GM12878 (cell line): ENCODE data around the gene PSPN. TPM values are rescaled to one million over a fixed set of nuclear protein-coding genes. Genes with fewer than 3 reads are reported as not detected.
A peak's percentile ranks its signal among the peaks of the same experiment; 100 is the strongest.

ENCODE experiments used
- ATAC-seq: fragments of 200-7000 bp; cut with Tn5 transposase; 3 replicates; pipeline ENCODE4 v1.9.1; 2020; ENCODE audit warnings: mild to moderate bottlenecking, moderate library complexity
- BruUV-seq: library from RNA; stranded (reverse); fragments of 400-500 nt; replicated peaks from 2 replicates; lab custom pipeline; 2021; lab: Mats Ljungman, UMichigan
- CTCF ChIA-PET: fragments of 300-600 bp; sonication (Branson Sonifier 250); formaldehyde crosslinking; extraction: SDS; loops from one replicate; lab custom pipeline; 2021; ENCODE audit warnings: inconsistent platforms; lab: Yijun Ruan, JAX
- POLR2A ChIA-PET: fragments of 350-600 bp; formaldehyde crosslinking; extraction: SDS; loops from one replicate; lab custom pipeline; 2021; ENCODE audit warnings: inconsistent platforms; lab: Charles Lee
- RAD21 ChIA-PET: fragments of 300-600 bp; sonication (Branson Sonifier 250); formaldehyde crosslinking; loops from one replicate; lab custom pipeline; 2023; ENCODE audit warnings: antibody characterized with exemption; ENCODE audit not compliant: unreplicated experiment; lab: Charles Lee
- SMC1A ChIA-PET: fragments of 300-600 bp; sonication (Branson Sonifier 250); formaldehyde crosslinking; loops from one replicate; lab custom pipeline; 2023; ENCODE audit not compliant: unreplicated experiment, uncharacterized antibody; lab: Charles Lee
- DNase-seq: peaks from one replicate; pipeline ENCODE4 v3.0.0-alpha.2; 2011; ENCODE audit warnings: low read depth, low spot score
- FAIRE-seq: peaks from 3 replicates; lab custom pipeline; 2011; peaks lifted over from hg19 to GRCh38; lab: Jason Lieb, UNC
- H2AFZ ChIP-seq: 2 replicates; pipeline ENCODE4 v1.6.0; 2011; ENCODE audit warnings: low read depth, low read length, control low read depth; ENCODE audit not compliant: control insufficient read depth
- H3K27ac ChIP-seq: 2 replicates; pipeline ENCODE4 v1.5.1; 2011; ENCODE audit warnings: control low read depth; ENCODE audit not compliant: control insufficient read depth, insufficient read depth
- H3K27me3 ChIP-seq, 2 experiments: replicated peaks in 1 of 2; 2 replicates each; pipeline versions ENCODE4 v1.6.0 to v1.6.1; 2011; ENCODE audit warnings: low read length in 1 of 2; ENCODE audit not compliant: control insufficient read depth in 2 of 2, insufficient read depth in 2 of 2
- H3K36me3 ChIP-seq, 2 experiments: 2 replicates each; pipeline ENCODE4 v1.5.1; 2011; ENCODE audit warnings: low read length in 1 of 2; ENCODE audit not compliant: control insufficient read depth in 2 of 2, insufficient read depth in 2 of 2
- H3K4me1 ChIP-seq: 2 replicates; pipeline ENCODE4 v1.6.1; 2011; ENCODE audit warnings: mild to moderate bottlenecking, low read length, moderate library complexity, mixed read lengths; ENCODE audit not compliant: control insufficient read depth, insufficient read depth
- H3K4me2 ChIP-seq: 2 replicates; pipeline ENCODE4 v1.6.0; 2011; ENCODE audit warnings: control low read depth; ENCODE audit not compliant: control insufficient read depth, insufficient read depth
- H3K4me3 ChIP-seq: fragments of 200-600 bp; sonication (generic); 2 replicates; pipeline ENCODE4 v1.5.1; 2016
- H3K79me2 ChIP-seq: 2 replicates; pipeline ENCODE4 v1.6.0; 2011; ENCODE audit warnings: low read length; ENCODE audit not compliant: control insufficient read depth, insufficient read depth
- H3K9ac ChIP-seq: 2 replicates; pipeline ENCODE4 v1.8.0; 2011; ENCODE audit warnings: low read length, control low read depth, mixed read lengths; ENCODE audit not compliant: control insufficient read depth, insufficient read depth
- H3K9me3 ChIP-seq: replicated peaks from 3 replicates; pipeline ENCODE4 v1.5.1; 2011; ENCODE audit warnings: mild to moderate bottlenecking, low read length; ENCODE audit not compliant: control insufficient read depth, insufficient read depth
- H4K20me1 ChIP-seq: 2 replicates; pipeline ENCODE4 v1.6.0; 2011; ENCODE audit not compliant: control insufficient read depth, insufficient read depth
- CUX1 ChIP-seq: IDR thresholded peaks from 2 replicates; pipeline ENCODE4 v1.6.1; 2012; ENCODE audit warnings: improper control_type of control experiment, low read depth, low read length; ENCODE audit not compliant: insufficient replicate concordance
- E2F4 ChIP-seq: IDR thresholded peaks from 2 replicates; pipeline ENCODE4 v1.6.1; 2012; ENCODE audit warnings: low read depth, low read length, improper control_type of control experiment
- GABPA ChIP-seq: IDR thresholded peaks from 2 replicates; pipeline ENCODE4 v1.6.1; 2014; ENCODE audit warnings: antibody characterized with exemption, low read depth, mild to moderate bottlenecking, inconsistent platforms
- IRF5 ChIP-seq: fragments of 450-650 bp; IDR thresholded peaks from 2 replicates; pipeline ENCODE4 v1.6.1; 2017; ENCODE audit warnings: borderline replicate concordance
- KLF5 ChIP-seq: fragments of 450-650 bp; IDR thresholded peaks from 2 replicates; pipeline ENCODE4 v1.6.1; 2014; ENCODE audit warnings: mild to moderate bottlenecking; ENCODE audit not compliant: partially characterized antibody
- NR2C1 ChIP-seq: fragments of 450-650 bp; IDR thresholded peaks from 2 replicates; pipeline ENCODE4 v1.6.1; 2017; ENCODE audit warnings: antibody characterized with exemption, mild to moderate bottlenecking, moderate library complexity
- POLR2AphosphoS2 ChIP-seq: IDR thresholded peaks from 2 replicates; pipeline ENCODE4 v1.6.1; 2011; ENCODE audit warnings: low read depth, mild to moderate bottlenecking, low read length, improper control_type of control experiment, moderate library complexity
- RUNX3 ChIP-seq: IDR thresholded peaks from 2 replicates; pipeline ENCODE4 v1.6.1; 2012; ENCODE audit warnings: low read length, inconsistent platforms
- SREBF1 ChIP-seq: IDR thresholded peaks from 2 replicates; pipeline ENCODE4 v1.6.1; 2012; ENCODE audit warnings: mild to moderate bottlenecking, low read length
- ZNF24 ChIP-seq: fragments of 450-650 bp; IDR thresholded peaks from 2 replicates; pipeline ENCODE4 v1.6.1; 2017; ENCODE audit warnings: antibody characterized with exemption, mild to moderate bottlenecking
- WGBS: methylation state at CpG from one replicate; pipeline ENCODE4 v1.1.6; 2016; ENCODE audit warnings: low lambda C conversion rate; ENCODE audit not compliant: insufficient replicate concordance, insufficient coverage; ENCODE audit errors: missing lambda C conversion rate; 5-methylcytosine and 5-hydroxymethylcytosine counted together
- in situ Hi-C: fragments of 300-500 bp; cut with MboI; formaldehyde crosslinking; loops from 9 replicates; pipeline ENCODE4 v1.14.3; 2018; ENCODE audit warnings: mixed read lengths
- intact Hi-C: fragments of 100-400 bp; cut with micrococcal nuclease; formaldehyde crosslinking; loops from one replicate; pipeline ENCODE4 v1.14.2; 2022; ENCODE audit not compliant: unreplicated experiment
- polyA plus RNA-seq, 11 experiments: library from polyadenylated mRNA; depleted of rRNA in 4 of 11; unstranded in 6 of 11; stranded (reverse) in 5 of 11; fragments of >200 nt; fragmentation: Nextera tagmentation in 4 of 11; fragmentation: Illumina TruSeq in 1 of 11; extraction: Ambion mirVana in 4 of 11; extraction: Trizol in 1 of 11; gene quantifications; 1 replicate in 1 of 11; 2 replicates in 10 of 11; pipeline versions ENCODE4 v1.2.1 to v1.2.3, GENCODE V29; 2011 to 2016; ENCODE audit warnings: inconsistent platforms in 2 of 11, missing spikeins in 2 of 11, low read depth in 1 of 11
- total RNA-seq, 4 experiments: library from RNA; depleted of rRNA in 3 of 4; stranded (reverse); fragments of >200 nt in 3 of 4; fragmentation: Illumina TruSeq in 1 of 4; extraction: Trizol in 1 of 4; gene quantifications; 2 replicates each; pipeline versions ENCODE4 v1.2.1 to v1.2.3, GENCODE V29; 2013 to 2021

The PSPN gene
- total and polyA plus RNA-seq, 10 of the 15 experiments (the other 5 are each of a cell fraction or from before 2014, with no cell fraction given), result 0.27 to 1.2 (median 0.66) TPM

- peak; percentile 94 for FAIRE-seq
- no TSS peak for BruUV-seq
- in situ Hi-C loops, result no loop called here
- no peak for TF ChIP-seq CUX1
- TF ChIP-seq RUNX3, result peak; percentile 76
- TF ChIP-seq IRF5, result no peak
- TF ChIP-seq NR2C1, result peak; percentile 98
- no peak for TF ChIP-seq E2F4
- peak; percentile 90 for TF ChIP-seq GABPA
- TF ChIP-seq KLF5, result peak; percentile 75
- 0 out of 2 replicates have a peak, but pooled peaks have one; percentile 38 for TF ChIP-seq POLR2AphosphoS2
- peak; percentile 5; the same call in 1 of the 2 replicates for TF ChIP-seq ZNF24
- peak; percentile 27; the same call in 1 of the 2 replicates for TF ChIP-seq SREBF1
Observed at GRCh38 chr19:6393074-6393982, 17.6 kb upstream of the PSPN start, which contains the start of gene GTF2F1. TSS of gene GTF2F1 (minus strand) at chr19:6393164. CDS start at chr19:6392995, 169 bp downstream.

More at GRCh38 chr19:6393074-6393982, 17.6 kb upstream of the PSPN start, which contains the start of gene GTF2F1:
- RAD21 ChIA-PET, result interaction anchor here (0.8 to 1.6 kb wide), 3 partner anchors 21 to 65 kb away, joined by 3 to 5 read pairs (median 4); partner anchors contain the start of genes ALKBH7 and KHSRP
- Histone ChIP-seq H3K9ac (peak within 1 kb of the TSS; percentile 78), H3K36me3 (peaks cover 4 to 23% of the 10 kb centered on the region in 2 experiments; a peak in 3 of 4 replicates), H3K4me2 (peak within 1 kb of the TSS; percentile 99), H3K9me3 (no peaks in the 10 kb centered on the region), H3K4me1 (peaks cover 11% of the 10 kb centered on the region), H2AFZ (peak within 1 kb of the TSS; percentile 99), H3K27ac (peak within 1 kb of the TSS; percentile 93), H3K27me3 (no peaks in the 10 kb centered on the region), H3K4me3 (peak within 1 kb of the TSS; percentile 99), H3K79me2 (peaks cover 22% of the 10 kb centered on the region), H4K20me1 (no peaks in the 10 kb centered on the region)
- WGBS, result 1% methylated on average over 67 of the region's 69 CpGs
- intact Hi-C loops, result loop anchor here (1.0 to 10.0 kb wide), 2 partner anchors 32 to 111 kb away; partner anchors contain the start of gene TUBB4A
- CTCF ChIA-PET, result interaction anchor here (0.6 to 1.1 kb wide), 5 partner anchors 14 to 470 kb away, joined by 3 to 4 read pairs (median 4); no protein-coding TSS in a partner anchor
- ATAC-seq (peak; percentile 95), DNase-seq (peak; percentile 80)
- POLR2A ChIA-PET, result interaction anchor here (0.6 to 1.9 kb wide), 3 partner anchors 21 to 31 kb away, joined by 3 to 12 read pairs (median 7); partner anchors contain the start of genes ALKBH7 and KHSRP
- SMC1A ChIA-PET, result interaction anchor here (0.6 to 1.1 kb wide), 5 partner anchors 10 to 88 kb away, joined by 3 read pairs; partner anchors contain the start of genes ALKBH7, DENND1C and KHSRP
